Activated naive CD4-positive, alpha-beta T cell treated with anti-CD3 and anti-CD28 coated beads, Interleukin-2, amount 50 U/mL, for 72 hours (primary cell): ENCODE data around the gene GALNS. TPM values are rescaled to one million over a fixed set of nuclear protein-coding genes. Genes with fewer than 3 reads are reported as not detected.

ENCODE experiments used
- ATAC-seq, 2 donors: fragments of 150-1000 bp; cut with Tn5 transposase; 2 replicates each; pipeline ENCODE4 v1.10.0; 2021; ENCODE audit warnings: mild to moderate bottlenecking in 2 of 2, moderate library complexity in 2 of 2
- DNase-seq, 2 donors: peaks; one replicate each; pipeline ENCODE4 v3.0.0; 2021 to 2022; ENCODE audit warnings: low spot score in 2 of 2
- H3K27ac Mint-ChIP-seq, 2 donors: one replicate each; pipeline ENCODE4 v1.8.0; 2022; ENCODE audit warnings: mild to moderate bottlenecking in 2 of 2, mixed read lengths in 2 of 2
- H3K36me3 Mint-ChIP-seq, 2 donors: one replicate each; pipeline ENCODE4 v1.8.0; 2022; ENCODE audit warnings: mixed read lengths in 2 of 2
- H3K9me3 Mint-ChIP-seq, 2 donors: one replicate each; pipeline ENCODE4 v1.8.0; 2022; ENCODE audit warnings: mixed read lengths in 2 of 2
- total RNA-seq, 2 donors: library from RNA; stranded (reverse); gene quantifications; one replicate each; pipeline ENCODE4 v1.2.3, GENCODE V29; 2022

Gene GALNS
- total RNA-seq, 2 donors from 2014 or later = 29.3 to 50.3 TPM

- ATAC-seq (no peak), DNase-seq (no peak)
- H3K27ac Mint-ChIP-seq = no peak overlapping the region
- no peaks in the 10 kb centered on the region for H3K9me3 Mint-ChIP-seq
- H3K36me3 Mint-ChIP-seq = no peaks in the 10 kb centered on the region
These were observed 35.4 kb downstream of the GALNS start for GRCh38 chr16:88821168-88821850.

- DNase-seq (no peak), ATAC-seq (no peak)
- H3K9me3 Mint-ChIP-seq = no peaks in the 10 kb centered on the region
- no peak overlapping the region for H3K27ac Mint-ChIP-seq
- H3K36me3 Mint-ChIP-seq = no peaks in the 10 kb centered on the region
These were observed 36.2 kb downstream of the GALNS start for GRCh38 chr16:88820385-88821025.

DNA sequence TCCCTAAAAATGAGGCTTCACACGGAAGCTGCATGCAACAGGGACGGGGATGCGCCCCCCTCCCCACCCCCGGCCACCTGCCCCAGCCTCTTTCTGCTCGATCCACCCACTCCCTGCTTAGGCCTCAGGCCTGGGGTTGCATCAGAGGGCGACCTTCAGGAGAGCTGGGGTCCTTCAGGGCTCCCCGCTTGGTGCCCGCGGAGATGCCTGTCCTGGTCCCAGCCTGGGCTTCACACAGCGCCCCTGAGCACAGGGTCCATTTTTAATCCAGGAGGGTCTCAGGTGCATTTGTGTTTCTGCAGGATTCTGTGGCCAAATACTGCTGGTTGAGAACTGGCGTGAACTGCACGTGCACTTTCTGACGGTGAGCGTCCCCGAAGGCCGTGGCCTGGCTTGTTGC lies 37.6 kb downstream of the GALNS start:
- DNase-seq = no peak
- ATAC-seq = no peak
- no peak overlapping the region for H3K27ac Mint-ChIP-seq
- no peaks in the 10 kb centered on the region for H3K36me3 Mint-ChIP-seq
- no peaks in the 10 kb centered on the region for H3K9me3 Mint-ChIP-seq

- Mint-ChIP-seq H3K9me3 (no peaks in the 10 kb centered on the region), H3K36me3 (no peaks in the 10 kb centered on the region), H3K27ac (no peak overlapping the region)
- no peak for DNase-seq
- no peak for ATAC-seq
These were observed 38.2 kb downstream of the GALNS start for GRCh38 chr16:88818575-88818874.

DNA sequence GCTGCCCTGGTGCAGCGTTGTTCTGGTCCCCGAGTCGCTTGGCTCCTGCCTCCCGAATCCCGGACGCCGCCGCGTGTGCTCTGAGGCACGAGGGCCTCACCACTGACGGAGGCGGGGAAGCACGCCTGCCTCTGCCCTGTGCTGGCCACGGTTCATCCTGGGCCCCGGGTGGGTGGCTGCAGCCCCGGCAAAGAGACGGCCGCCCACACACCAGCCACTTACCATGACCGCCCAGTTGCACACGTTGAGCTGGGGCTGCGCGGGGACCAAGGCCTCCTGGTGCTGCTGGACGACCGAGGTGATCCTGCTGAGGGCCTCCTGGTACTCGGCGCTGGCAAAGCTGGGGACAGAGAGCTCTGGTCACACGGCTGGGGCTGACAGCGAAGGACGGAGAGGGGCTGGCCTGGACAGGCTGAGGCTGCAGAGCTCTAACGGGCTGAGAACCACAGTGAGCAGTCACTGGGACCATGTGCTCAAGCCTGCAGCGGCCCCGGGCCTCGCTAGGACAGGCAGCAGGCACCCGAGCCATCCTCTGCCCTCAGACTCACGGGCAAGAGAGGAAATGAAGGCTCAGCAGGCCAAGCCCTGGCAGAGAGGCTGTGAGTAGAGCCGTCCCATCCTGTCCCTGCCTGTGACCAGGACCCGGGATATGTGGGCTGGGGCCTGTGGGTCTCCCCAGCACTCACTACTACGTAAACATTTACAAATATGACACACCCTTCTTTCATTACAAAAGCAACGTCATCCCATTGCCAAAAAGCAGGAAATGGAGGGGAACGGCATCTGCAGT lies 38.8 kb downstream of the GALNS start:
- ATAC-seq (no peak), DNase-seq (no peak)
- H3K36me3 Mint-ChIP-seq = no peaks in the 10 kb centered on the region
- no peaks in the 10 kb centered on the region for H3K9me3 Mint-ChIP-seq
- H3K27ac Mint-ChIP-seq = no peak overlapping the region

- Mint-ChIP-seq H3K27ac (no peak overlapping the region), H3K36me3 (no peaks in the 10 kb centered on the region), H3K9me3 (no peaks in the 10 kb centered on the region)
- ATAC-seq (no peak), DNase-seq (no peak)
These were observed 39.8 kb downstream of the GALNS start for GRCh38 chr16:88816736-88817535.

DNA sequence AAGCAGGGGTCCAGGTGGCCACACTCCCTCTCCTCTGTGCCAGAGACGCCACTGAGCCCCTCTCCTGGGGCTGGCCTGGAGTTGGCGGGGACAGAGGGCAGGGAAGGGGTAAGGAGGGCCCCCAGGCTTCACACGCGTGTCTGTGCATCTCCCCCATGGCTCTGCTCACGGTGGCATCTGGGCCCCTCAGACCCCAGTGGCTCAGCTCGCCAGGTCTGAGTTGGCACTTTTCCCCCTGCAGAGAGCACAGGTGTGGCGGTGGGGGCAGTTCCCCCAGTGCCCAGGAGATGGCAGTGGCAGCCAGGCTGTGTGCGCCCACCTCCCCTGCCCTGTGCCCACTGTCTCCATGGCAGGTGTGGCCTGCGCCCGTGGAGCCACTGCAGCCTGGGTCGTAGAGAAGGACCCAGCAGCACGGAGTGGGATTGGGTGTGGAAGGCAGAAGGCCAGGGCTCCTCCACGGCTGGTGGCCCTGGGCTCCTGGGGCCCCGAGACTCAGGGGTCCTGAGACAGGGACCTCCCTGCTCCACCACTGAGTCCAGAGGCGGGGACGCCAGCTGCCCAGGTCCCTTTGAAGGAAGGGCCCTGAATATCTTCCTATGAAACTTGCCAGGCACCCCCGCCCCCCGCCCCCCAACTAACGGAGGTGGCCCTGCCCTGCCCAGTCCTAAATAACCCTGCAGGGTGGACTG lies 40.7 kb downstream of the GALNS start:
- H3K9me3 Mint-ChIP-seq = no peaks in the 10 kb centered on the region
- peak in 1 of 2 donors; percentile 13 for ATAC-seq

DNA sequence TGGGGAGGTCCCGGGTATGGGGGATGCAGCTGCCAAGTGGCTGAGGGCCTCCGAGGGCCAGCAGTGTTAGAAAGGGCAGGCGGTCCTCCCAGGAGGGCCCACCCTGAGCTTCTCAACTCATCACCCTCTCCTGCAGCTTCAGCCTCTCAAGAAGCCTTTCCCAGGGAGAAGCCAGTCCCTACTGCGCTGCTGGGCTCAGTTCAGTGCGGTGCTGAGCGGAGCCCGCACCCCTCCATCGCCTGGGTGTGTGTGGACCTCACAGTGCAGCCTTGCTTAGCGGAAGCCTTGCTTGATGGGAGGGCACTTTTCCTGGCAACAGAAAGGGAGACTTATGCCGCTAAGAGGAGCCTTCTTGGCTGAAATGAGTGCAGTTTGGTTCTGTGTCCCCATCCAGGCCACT lies 41.5 kb downstream of the GALNS start:
- no peak for ATAC-seq
- DNase-seq = no peak
- Mint-ChIP-seq H3K36me3 (peaks cover 0 to 8% of the 10 kb centered on the region in 2 donors), H3K9me3 (no peaks in the 10 kb centered on the region), H3K27ac (no peak overlapping the region)

More for the DNA sequence above, 40.7 kb downstream of the GALNS start:
- Mint-ChIP-seq H3K36me3 (peaks cover 0 to 2% of the 10 kb centered on the region in 2 donors), H3K27ac (no peak overlapping the region)
- DNase-seq = peak in 1 of 2 donors; percentile 67

DNA sequence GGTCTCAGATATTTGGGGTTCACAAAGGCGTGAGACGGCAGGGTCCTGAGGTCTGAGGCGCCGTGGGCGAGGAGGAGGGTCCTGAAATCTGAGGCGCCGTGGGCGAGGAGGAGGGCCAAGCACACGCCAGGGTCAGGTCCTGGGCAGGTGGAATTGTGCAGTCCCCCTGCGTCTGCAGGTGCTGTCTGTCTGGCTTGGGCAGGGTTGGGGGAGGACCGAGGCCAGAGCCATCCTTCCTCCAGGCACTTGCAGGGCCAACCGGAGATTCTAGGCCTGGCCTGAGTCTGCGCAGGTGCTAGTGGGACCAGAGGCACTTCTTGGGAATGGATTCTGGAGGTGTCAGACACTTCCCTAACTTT lies 42.6 kb downstream of the GALNS start:
- H3K36me3 Mint-ChIP-seq = peaks cover 0 to 11% of the 10 kb centered on the region in 2 donors
- ATAC-seq (no peak), DNase-seq (no peak)
- H3K27ac Mint-ChIP-seq = no peak overlapping the region
- H3K9me3 Mint-ChIP-seq = no peaks in the 10 kb centered on the region

- no peaks in the 10 kb centered on the region for H3K9me3 Mint-ChIP-seq
- no peak for ATAC-seq
- peaks cover under 1 to 11% of the 10 kb centered on the region in 2 donors for H3K36me3 Mint-ChIP-seq
- peak overlapping the region in 1 of 2 donors; percentile 95 for H3K27ac Mint-ChIP-seq
- no peak for DNase-seq
These were observed 43.2 kb downstream of the GALNS start for GRCh38 chr16:88813269-88814143.

DNA sequence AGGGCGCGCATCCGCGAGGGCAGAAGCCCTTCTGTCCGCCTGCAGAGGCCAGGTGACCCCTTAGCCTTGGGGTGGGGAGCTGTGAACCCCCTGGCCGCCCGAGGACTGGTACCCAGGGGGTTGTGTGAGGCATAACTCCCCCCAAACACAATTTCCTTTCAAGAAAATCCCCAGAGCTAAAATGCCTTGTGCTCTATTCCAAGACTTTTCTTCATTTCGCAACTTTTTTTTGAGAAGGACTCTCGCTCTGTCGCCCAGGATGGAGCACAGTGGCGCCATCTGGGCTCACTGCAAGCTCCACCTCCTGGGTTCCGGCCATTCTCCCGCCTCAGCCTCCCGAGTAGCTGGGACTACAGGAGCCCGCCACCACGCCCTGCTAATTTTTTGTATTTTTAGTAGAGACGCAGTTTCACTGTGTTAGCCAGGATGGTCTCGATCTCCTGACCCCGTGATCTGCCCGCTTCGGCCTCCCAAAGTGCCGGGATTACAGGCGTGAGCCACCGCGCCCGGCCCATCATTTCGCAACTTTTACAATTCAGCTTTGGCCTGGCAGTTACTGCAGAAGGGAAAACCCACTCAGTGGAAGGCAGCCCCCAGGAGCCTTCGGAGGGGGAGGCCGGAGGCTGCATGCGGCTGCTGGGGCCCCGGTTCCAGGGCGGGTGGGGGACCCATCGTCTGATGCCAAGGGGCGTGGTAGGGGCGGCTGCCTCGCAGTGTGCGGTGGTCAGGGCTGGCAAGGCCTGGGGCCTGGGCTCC lies 44.1 kb downstream of the GALNS start:
- H3K9me3 Mint-ChIP-seq = no peaks in the 10 kb centered on the region
- no peak for DNase-seq
- ATAC-seq = no peak
- H3K36me3 Mint-ChIP-seq = peaks cover 8 to 11% of the 10 kb centered on the region in 2 donors
- peak overlapping the region; percentile 95 for H3K27ac Mint-ChIP-seq

DNA sequence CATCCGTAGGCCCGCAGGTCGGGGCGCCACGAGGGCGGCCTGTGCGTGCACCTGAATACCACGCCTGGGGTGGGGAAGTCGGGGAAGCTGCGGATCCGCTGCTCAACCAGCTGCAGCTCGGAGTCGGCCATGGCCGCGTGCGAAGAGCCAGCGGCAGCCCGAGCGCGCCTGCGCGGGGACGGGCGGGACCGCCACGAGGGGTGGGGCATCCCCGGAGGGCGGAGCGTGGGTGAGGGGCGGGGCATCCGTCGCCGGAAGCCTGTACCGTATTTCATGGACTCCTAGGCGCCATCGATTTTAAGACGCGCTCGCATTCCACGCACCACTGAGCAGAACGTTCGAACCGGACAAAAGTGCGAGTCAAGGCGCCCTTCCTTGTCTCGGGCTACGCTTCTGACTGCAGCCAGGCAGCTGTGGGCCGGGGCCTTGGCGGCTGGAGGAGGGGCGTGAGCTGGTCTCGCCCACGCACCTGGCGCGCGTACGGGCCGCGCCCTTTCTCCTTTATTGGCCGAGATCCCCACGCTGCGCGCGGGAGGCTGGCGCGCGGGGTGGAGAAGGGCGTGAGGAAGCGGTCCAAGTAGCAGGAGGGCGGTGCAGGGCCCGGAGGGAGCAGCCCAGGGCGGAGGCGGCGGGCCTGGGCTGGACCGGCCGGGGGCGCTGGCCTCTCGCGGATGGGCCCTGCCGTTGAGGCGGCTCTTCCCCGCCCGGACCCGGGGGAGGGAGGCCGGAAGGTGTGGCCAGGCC lies 44.8 kb downstream of the GALNS start, which contains the start of gene APRT:
Gene APRT (minus strand): TSS at position 160 of the 744 bp plus-strand sequence. CDS start 29 bp downstream, at position 131.
- H3K9me3 Mint-ChIP-seq = no peaks in the 10 kb centered on the region
- H3K27ac Mint-ChIP-seq = peak within 1 kb of the TSS; percentile 95 to 96
- DNase-seq = peak; percentile 97 to 100
- H3K36me3 Mint-ChIP-seq = peaks cover 11% of the 10 kb centered on the region in 2 donors
- peak; percentile 74 to 77 for ATAC-seq

DNA sequence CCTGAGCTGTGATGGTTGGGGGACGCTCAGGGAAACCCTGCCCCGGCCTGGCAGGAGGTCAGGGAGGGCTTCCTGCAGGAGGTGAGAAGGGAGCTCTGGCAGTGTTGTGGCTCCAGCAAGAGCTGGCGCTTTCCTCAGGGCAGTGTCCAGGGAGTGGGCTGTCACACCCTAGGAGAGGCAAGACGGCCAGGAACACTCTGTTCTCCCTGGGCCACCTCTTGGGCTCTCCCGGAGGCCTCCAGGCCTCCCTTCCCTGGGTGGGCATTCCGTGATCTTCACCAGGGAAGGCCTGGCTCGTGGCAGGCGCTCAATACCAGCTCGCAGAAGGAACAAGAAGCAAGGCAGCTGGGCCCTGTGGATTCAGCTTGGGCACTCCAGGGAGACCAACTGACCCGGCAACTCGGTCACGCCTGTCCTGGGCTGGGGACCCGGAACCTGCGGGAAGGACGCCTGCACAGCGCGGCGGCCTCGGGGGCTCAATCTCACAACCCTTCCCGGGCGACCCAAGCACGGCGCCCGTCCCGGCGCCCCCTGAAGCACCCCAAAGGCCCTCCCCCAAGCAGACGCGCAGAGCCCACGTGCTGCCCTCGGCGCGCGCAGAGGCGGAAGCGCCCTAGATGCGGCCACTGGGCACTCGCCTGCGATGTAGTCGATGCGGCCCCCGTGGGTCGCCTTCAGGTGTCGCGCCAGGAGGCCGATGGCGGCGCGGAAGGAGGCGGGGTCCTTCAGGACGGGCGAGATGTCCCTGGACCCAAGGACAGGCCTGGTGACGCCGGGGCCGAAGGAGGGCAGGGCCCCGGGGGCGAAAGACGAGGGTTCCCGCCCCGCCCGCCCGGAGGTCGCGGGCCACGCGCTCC lies 45.6 kb downstream of the GALNS start:
- DNase-seq = peak; percentile 75 to 77
- peak overlapping the region; percentile 95 for H3K27ac Mint-ChIP-seq
- peaks cover 11% of the 10 kb centered on the region in 2 donors for H3K36me3 Mint-ChIP-seq
- H3K9me3 Mint-ChIP-seq = no peaks in the 10 kb centered on the region
- peak; percentile 60 to 62 for ATAC-seq
